Karpas-422 (cell line): ENCODE data around the gene CADM3. TPM values are rescaled to one million over a fixed set of nuclear protein-coding genes. Genes with fewer than 3 reads are reported as not detected.

Experiments
- DNase-seq: peaks from one replicate; pipeline ENCODE4 v3.0.0-alpha.2; 2015
- H2AFZ ChIP-seq: fragments of 200-600 bp; sonication (generic); 2 replicates; pipeline ENCODE4 v1.6.1; 2014; ENCODE audit warnings: antibody characterized with exemption, low read length, mixed read lengths
- H3K27ac ChIP-seq: fragments of 200-600 bp; sonication (generic); 2 replicates; pipeline ENCODE4 v1.5.1; 2014; ENCODE audit warnings: mild to moderate bottlenecking, low read length, moderate library complexity
- H3K27me3 ChIP-seq: fragments of 200-600 bp; sonication (generic); 2 replicates; pipeline ENCODE4 v1.6.1; 2014; ENCODE audit warnings: low read length, mixed read lengths
- H3K36me3 ChIP-seq: fragments of 200-600 bp; sonication (generic); 2 replicates; pipeline ENCODE4 v1.6.1; 2014; ENCODE audit warnings: low read length, mixed read lengths; ENCODE audit not compliant: insufficient read depth
- H3K4me1 ChIP-seq: fragments of 200-600 bp; sonication (generic); 2 replicates; pipeline ENCODE4 v1.6.1; 2014; ENCODE audit warnings: mild to moderate bottlenecking, low read length, mixed read lengths
- H3K4me2 ChIP-seq: fragments of 200-600 bp; sonication (generic); 2 replicates; pipeline ENCODE4 v1.6.1; 2014; ENCODE audit warnings: low read length, low read depth, mild to moderate bottlenecking; ENCODE audit not compliant: poor library complexity, severe bottlenecking
- H3K4me3 ChIP-seq: fragments of 200-600 bp; sonication (generic); 2 replicates; pipeline ENCODE4 v1.5.1; 2014; ENCODE audit warnings: mild to moderate bottlenecking, antibody characterized with exemption, low read length, mixed read lengths
- H3K79me2 ChIP-seq: fragments of 200-600 bp; sonication (generic); 2 replicates; pipeline ENCODE4 v1.6.1; 2014; ENCODE audit warnings: mild to moderate bottlenecking, low read length, mixed read lengths
- H3K9ac ChIP-seq: fragments of 200-600 bp; sonication (generic); 2 replicates; pipeline ENCODE4 v1.6.0; 2014; ENCODE audit warnings: low read length
- H3K9me2 ChIP-seq: fragments of 200-600 bp; sonication (generic), shearing (Covaris generic); replicated peaks from 2 replicates; pipeline ENCODE4 v1.6.0; 2014; ENCODE audit warnings: mild to moderate bottlenecking, low read length, moderate library complexity; ENCODE audit not compliant: insufficient read depth
- H3K9me3 ChIP-seq: fragments of 300-700, 200-600 bp; sonication (generic); 2 replicates; pipeline ENCODE4 v1.6.1; 2014; ENCODE audit warnings: low read length, mixed read lengths
- H4K20me1 ChIP-seq: fragments of 200-600 bp; sonication (generic); 2 replicates; pipeline ENCODE4 v1.6.1; 2014; ENCODE audit warnings: mild to moderate bottlenecking, antibody characterized with exemption, low read length, low read depth; ENCODE audit not compliant: insufficient read depth
- total RNA-seq: library from RNA; depleted of rRNA; stranded (reverse); fragments of >200 nt; shearing (Covaris generic); gene quantifications from 2 replicates; pipeline ENCODE4 v1.2.3, GENCODE V29; 2014; ENCODE audit warnings: low replicate concordance

CADM3 gene
- total RNA-seq, 1 experiment from 2014 or later = not detected

- Histone ChIP-seq H3K9me3 (no peaks in the 10 kb centered on the region), H3K4me3 (no peak overlapping the region), H2AFZ (no peak overlapping the region), H3K36me3 (no peaks in the 10 kb centered on the region), H3K27me3 (no peaks in the 10 kb centered on the region), H3K79me2 (no peaks in the 10 kb centered on the region), H3K27ac (no peak overlapping the region), H3K4me1 (no peaks in the 10 kb centered on the region), H3K9me2 (no peaks in the 10 kb centered on the region), H3K9ac (no peak overlapping the region), H3K4me2 (no peak overlapping the region), H4K20me1 (no peaks in the 10 kb centered on the region)
- no peak for DNase-seq
These were observed 35.7 kb downstream of the CADM3 start for GRCh38 chr1:159207080-159207479.

- H3K27ac ChIP-seq = no peak overlapping the region
These were observed 36.4 kb downstream of the CADM3 start for GRCh38 chr1:159207774-159208173.

GRCh38 chr1:159208175-159208825 is 36.9 kb downstream of the CADM3 start:
- Histone ChIP-seq H3K27ac (no peak overlapping the region), H3K9me3 (no peaks in the 10 kb centered on the region), H3K9me2 (no peaks in the 10 kb centered on the region), H3K79me2 (no peaks in the 10 kb centered on the region), H3K27me3 (no peaks in the 10 kb centered on the region), H3K4me2 (no peak overlapping the region), H3K36me3 (no peaks in the 10 kb centered on the region), H4K20me1 (no peaks in the 10 kb centered on the region), H3K4me3 (no peak overlapping the region), H2AFZ (no peak overlapping the region), H3K9ac (no peak overlapping the region), H3K4me1 (no peaks in the 10 kb centered on the region)
- no peak for DNase-seq

More at GRCh38 chr1:159207774-159208173, 36.4 kb downstream of the CADM3 start:
- H3K27me3 ChIP-seq = no peaks in the 10 kb centered on the region
- H3K79me2 ChIP-seq = no peaks in the 10 kb centered on the region
- no peak overlapping the region for H3K9ac ChIP-seq
- H3K9me2 ChIP-seq = no peaks in the 10 kb centered on the region
- H3K4me2 ChIP-seq = no peak overlapping the region
- no peak overlapping the region for H2AFZ ChIP-seq
- no peaks in the 10 kb centered on the region for H4K20me1 ChIP-seq
- no peak overlapping the region for H3K4me3 ChIP-seq
- no peaks in the 10 kb centered on the region for H3K36me3 ChIP-seq
- no peaks in the 10 kb centered on the region for H3K4me1 ChIP-seq
- no peak for DNase-seq
- no peaks in the 10 kb centered on the region for H3K9me3 ChIP-seq

GRCh38 chr1:159209061-159209460 is 37.6 kb downstream of the CADM3 start:
- H2AFZ ChIP-seq = no peak overlapping the region
- no peak for DNase-seq

GRCh38 chr1:159211331-159212136 is 40.1 kb downstream of the CADM3 start:
- no peaks in the 10 kb centered on the region for H3K79me2 ChIP-seq
- no peaks in the 10 kb centered on the region for H3K27me3 ChIP-seq
- DNase-seq = peak; percentile 86
- H3K4me3 ChIP-seq = no peak overlapping the region
- no peaks in the 10 kb centered on the region for H3K9me3 ChIP-seq
- no peak overlapping the region for H2AFZ ChIP-seq
- H3K4me2 ChIP-seq = no peak overlapping the region
- no peak overlapping the region for H3K27ac ChIP-seq
- no peak overlapping the region for H3K9ac ChIP-seq
- H3K4me1 ChIP-seq = no peaks in the 10 kb centered on the region
- H4K20me1 ChIP-seq = no peaks in the 10 kb centered on the region
- H3K36me3 ChIP-seq = no peaks in the 10 kb centered on the region
- no peaks in the 10 kb centered on the region for H3K9me2 ChIP-seq

More at GRCh38 chr1:159209061-159209460, 37.6 kb downstream of the CADM3 start:
- no peaks in the 10 kb centered on the region for H4K20me1 ChIP-seq
- H3K9ac ChIP-seq = no peak overlapping the region
- no peak overlapping the region for H3K4me2 ChIP-seq
- no peaks in the 10 kb centered on the region for H3K9me2 ChIP-seq
- H3K27me3 ChIP-seq = no peaks in the 10 kb centered on the region
- no peaks in the 10 kb centered on the region for H3K9me3 ChIP-seq
- H3K4me3 ChIP-seq = no peak overlapping the region
- H3K79me2 ChIP-seq = no peaks in the 10 kb centered on the region
- no peaks in the 10 kb centered on the region for H3K4me1 ChIP-seq
- no peak overlapping the region for H3K27ac ChIP-seq
- H3K36me3 ChIP-seq = no peaks in the 10 kb centered on the region

- Histone ChIP-seq H3K4me1 (no peaks in the 10 kb centered on the region), H3K4me3 (no peak overlapping the region), H3K9me2 (no peaks in the 10 kb centered on the region), H3K27ac (no peak overlapping the region), H2AFZ (no peak overlapping the region), H3K4me2 (no peak overlapping the region), H3K79me2 (no peaks in the 10 kb centered on the region), H3K27me3 (no peaks in the 10 kb centered on the region), H4K20me1 (no peaks in the 10 kb centered on the region), H3K9ac (no peak overlapping the region), H3K9me3 (no peaks in the 10 kb centered on the region), H3K36me3 (no peaks in the 10 kb centered on the region)
- no peak for DNase-seq
These were observed 41.2 kb downstream of the CADM3 start for GRCh38 chr1:159212596-159212995.

GRCh38 chr1:159214149-159214760 is 42.8 kb downstream of the CADM3 start:
- Histone ChIP-seq H3K27ac (no peak overlapping the region), H3K9ac (no peak overlapping the region), H3K4me1 (no peaks in the 10 kb centered on the region), H3K27me3 (no peaks in the 10 kb centered on the region), H2AFZ (no peak overlapping the region), H3K4me3 (no peak overlapping the region), H3K79me2 (no peaks in the 10 kb centered on the region), H3K9me2 (no peaks in the 10 kb centered on the region), H3K9me3 (no peaks in the 10 kb centered on the region), H4K20me1 (no peaks in the 10 kb centered on the region), H3K4me2 (no peak overlapping the region), H3K36me3 (no peaks in the 10 kb centered on the region)
- peak; percentile 73 for DNase-seq
